HG02938 (cell line): ENCODE results near the gene OGFR.

Source experiments
- ATAC-seq: cut with Tn5 transposase; IDR thresholded peaks from one replicate; pipeline ENCODE4 v1.9.1; 2021; ENCODE audit warnings: mild to moderate bottlenecking, moderate library complexity; ENCODE audit not compliant: unreplicated experiment

The OGFR gene

GRCh38 chr20:62824476-62825332, 20.1 kb downstream of the OGFR start:
- ATAC-seq: no peak

GRCh38 chr20:62825333-62825985, 20.8 kb downstream of the OGFR start:
- ATAC-seq: no peak

- no peak for ATAC-seq
Observed at GRCh38 chr20:62825986-62826645, 21.5 kb downstream of the OGFR start.

GRCh38 chr20:62826646-62827310, 22.1 kb downstream of the OGFR start:
- ATAC-seq: no peak

- ATAC-seq: no peak
Observed at GRCh38 chr20:62827311-62828038, 22.8 kb downstream of the OGFR start.

GRCh38 chr20:62828051-62828450, 23.4 kb downstream of the OGFR start:
- no peak for ATAC-seq

GRCh38 chr20:62828511-62829230, 24.0 kb downstream of the OGFR start:
- ATAC-seq: no peak

GRCh38 chr20:62829231-62830230, 24.9 kb downstream of the OGFR start:
- no peak for ATAC-seq

- no peak for ATAC-seq
Observed at GRCh38 chr20:62830251-62830650, 25.6 kb downstream of the OGFR start.

GRCh38 chr20:62830821-62831220, 26.2 kb downstream of the OGFR start:
- ATAC-seq: no peak

GRCh38 chr20:62831361-62831788, 26.7 kb downstream of the OGFR start:
- no peak for ATAC-seq

GRCh38 chr20:62831854-62832211, 27.2 kb downstream of the OGFR start:
- no peak for ATAC-seq

GRCh38 chr20:62832212-62832922, 27.7 kb downstream of the OGFR start:
- ATAC-seq: no peak

- no peak for ATAC-seq
Observed at GRCh38 chr20:62832951-62833391, 28.3 kb downstream of the OGFR start.

- ATAC-seq: no peak
Observed at GRCh38 chr20:62834967-62835730, 30.5 kb downstream of the OGFR start.

- no peak for ATAC-seq
Observed at GRCh38 chr20:62835931-62836861, 31.6 kb downstream of the OGFR start.
